GM19397 (cell line): ENCODE results near the gene CPA5.
"Not testable (repeated sequence)": the region's sequence is repeated elsewhere in the genome, so short reads cannot be mapped to it uniquely, and the experiment has no call there.

ENCODE experiments used
- ATAC-seq: cut with Tn5 transposase; IDR thresholded peaks from one replicate; pipeline ENCODE4 v1.9.1; 2021; ENCODE audit warnings: mild to moderate bottlenecking, moderate library complexity; ENCODE audit not compliant: unreplicated experiment

CPA5 gene

DNA sequence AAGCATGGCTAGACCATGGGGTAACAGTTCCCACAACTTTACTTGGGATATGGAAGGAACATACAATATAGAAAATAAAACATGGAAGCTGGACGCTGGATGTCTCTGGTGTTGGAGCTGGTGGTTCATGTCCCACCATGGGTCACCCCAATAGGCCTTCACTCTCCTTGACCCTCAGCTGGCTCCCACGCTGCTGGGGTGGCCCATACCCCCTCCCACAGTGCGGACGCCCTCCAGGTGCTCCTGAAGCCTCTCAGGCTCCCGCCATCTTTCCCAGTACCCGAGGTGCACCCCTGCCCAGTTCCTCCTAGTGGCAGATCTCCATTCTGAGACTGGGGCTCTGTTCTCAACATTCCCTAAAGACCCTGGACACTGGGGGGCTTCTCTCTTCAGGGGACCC, 29.9 kb downstream of the CPA5 start:
- no peak for ATAC-seq

DNA sequence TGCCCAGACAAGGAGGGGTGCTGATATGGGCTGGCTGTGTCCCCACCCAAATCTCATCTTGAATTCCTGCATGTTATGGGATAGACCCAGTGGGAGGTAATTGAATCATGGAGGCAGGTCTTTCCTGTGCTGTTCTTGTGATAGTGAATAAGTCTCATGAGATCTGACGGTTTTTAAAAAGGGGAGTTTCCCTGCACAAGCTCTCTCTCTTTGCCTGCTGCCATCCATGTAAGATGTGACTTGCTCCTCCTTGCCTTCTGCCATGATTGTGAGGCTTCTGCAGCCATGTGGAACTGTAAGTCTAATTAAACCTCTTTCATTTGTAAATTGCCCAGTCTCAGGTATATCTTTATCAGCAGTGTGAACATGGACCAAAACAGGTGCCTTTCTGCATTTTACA, 31.8 kb downstream of the CPA5 start:
- ATAC-seq, result not testable (repeated sequence)

DNA sequence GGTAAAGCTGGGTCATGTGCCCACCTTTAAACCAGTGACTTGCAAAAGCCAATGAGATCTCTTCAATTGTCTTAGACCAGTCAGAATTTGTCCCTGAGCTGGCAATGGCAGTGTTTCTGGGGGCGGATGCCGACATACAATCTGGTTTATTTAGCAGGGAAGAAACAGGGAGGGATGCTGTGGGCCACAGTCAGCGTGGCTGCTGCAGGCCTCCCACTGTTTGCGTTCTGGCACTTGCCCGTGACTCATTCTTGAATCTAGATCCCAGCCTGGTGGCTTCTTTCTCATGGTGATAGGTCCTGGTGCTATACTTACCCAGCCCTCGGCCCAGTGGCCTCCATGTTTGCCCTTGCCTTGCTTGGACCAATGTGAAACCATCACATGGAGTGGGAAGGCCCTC, 32.6 kb downstream of the CPA5 start:
- no peak for ATAC-seq

DNA sequence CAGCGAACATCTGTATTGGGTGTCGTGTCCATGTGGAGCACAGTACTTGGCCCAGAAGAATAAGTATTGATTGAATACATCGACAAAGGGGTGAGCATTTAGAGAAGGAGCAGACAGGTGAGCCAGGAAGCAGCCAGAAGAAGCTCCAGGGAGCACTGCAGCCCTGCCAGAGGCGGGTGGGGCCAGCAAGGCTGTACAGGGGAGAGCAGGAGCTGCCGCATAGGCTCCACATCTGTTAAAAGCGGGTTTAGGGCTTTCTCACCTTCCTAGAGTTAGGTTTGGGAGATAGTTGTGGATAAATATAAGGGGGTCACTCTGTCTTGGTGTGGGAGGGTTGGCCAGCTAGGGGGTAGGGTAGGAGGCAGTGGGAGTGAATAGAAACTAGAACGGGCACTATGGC, 34.4 kb downstream of the CPA5 start:
- ATAC-seq, result no peak

DNA sequence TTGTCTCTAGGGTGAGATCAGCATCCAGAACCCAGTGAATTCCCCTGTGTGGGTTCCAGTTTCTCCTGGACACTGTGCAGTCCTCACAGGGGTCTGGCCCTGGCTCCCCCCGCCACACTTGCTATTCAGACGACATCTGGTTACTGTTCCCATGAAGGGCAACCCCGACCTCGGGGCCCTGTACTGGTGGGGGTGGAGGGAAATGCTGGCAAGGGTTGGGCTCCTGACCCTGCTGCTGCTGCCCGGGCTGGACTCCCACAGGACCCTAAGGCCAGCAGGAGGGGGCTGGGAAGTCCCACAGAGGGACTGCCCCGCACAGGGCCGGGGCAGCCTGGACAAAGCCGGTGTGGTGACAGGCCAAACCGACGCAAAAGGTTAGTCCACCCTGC, 34.9 kb downstream of the CPA5 start:
- no peak for ATAC-seq

DNA sequence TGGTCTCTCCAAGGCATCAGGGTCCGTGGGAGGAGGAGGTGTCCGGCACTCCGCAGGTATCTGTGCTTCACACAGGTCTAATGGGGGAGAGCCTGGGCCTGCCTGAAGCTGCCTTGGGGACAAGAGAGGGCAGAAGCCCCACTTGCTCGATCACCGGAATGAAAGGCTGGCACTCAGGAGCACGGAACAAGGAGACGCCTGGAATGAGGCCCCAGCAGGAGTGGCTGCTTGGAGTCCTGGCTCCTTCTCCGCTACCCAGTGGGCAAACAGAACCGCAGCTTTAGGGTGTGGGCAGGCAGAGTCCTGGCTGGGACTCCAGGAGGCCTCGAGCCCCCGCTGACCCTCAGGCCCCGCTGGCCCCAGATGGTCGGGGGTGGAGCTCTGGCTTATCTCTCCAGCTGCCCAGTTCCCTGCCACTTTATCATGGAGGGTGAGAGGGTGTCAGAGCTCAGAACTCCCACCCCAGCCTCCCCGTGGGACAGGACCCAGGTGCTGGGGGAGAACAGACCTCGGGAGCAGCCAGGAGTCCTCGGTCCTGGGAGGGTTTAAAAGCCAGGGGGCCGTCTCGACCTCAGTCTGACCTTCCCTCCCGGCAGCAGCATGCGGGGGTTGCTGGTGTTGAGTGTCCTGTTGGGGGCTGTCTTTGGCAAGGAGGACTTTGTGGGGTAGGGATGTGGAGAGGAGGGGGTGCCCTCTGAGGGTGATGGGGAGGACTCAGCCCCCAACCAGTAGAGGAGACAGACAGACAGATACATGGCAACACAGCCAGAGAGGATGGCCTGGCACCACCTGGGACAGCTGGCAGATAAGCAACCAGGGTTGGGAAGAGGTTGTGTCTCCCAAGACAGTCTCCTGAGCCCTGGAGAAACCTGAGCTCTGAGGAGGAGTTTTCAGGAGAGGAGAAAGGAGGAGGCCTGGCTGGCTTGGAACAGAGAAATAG, 35.6 kb downstream of the CPA5 start, which contains the start of gene CPA1:
CPA1 (plus strand) TSS at position 574 of the 940 bp plus-strand sequence; CDS start at position 601, 27 bp downstream.
- ATAC-seq, result no peak

DNA sequence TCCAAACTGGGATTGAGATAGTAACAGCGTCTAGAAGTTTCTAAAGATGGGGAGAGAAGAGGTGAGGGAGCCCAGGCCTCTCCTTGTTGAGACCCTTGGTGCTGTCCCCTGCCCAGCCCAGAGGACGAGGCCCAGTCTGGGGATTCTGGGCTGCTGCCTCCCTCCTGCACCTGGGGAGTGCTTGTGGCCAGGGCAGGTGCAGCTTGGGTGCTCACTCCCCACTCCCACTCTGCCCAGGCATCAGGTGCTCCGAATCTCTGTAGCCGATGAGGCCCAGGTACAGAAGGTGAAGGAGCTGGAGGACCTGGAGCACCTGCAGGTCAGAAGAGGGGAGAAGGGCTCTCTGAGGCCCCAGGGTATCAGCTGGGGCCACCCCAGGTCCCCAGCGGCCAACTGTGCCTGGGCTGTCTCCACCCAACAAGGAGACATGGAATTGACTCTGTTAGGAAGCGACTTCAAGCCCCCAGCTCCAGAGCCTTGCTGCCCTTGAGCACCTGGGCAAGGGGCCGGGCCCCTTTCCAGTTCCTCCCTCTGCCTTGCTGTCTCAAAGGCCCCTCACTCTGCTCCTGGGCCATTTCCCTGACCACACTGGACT, 36.3 kb downstream of the CPA5 start:
- ATAC-seq, result no peak

DNA sequence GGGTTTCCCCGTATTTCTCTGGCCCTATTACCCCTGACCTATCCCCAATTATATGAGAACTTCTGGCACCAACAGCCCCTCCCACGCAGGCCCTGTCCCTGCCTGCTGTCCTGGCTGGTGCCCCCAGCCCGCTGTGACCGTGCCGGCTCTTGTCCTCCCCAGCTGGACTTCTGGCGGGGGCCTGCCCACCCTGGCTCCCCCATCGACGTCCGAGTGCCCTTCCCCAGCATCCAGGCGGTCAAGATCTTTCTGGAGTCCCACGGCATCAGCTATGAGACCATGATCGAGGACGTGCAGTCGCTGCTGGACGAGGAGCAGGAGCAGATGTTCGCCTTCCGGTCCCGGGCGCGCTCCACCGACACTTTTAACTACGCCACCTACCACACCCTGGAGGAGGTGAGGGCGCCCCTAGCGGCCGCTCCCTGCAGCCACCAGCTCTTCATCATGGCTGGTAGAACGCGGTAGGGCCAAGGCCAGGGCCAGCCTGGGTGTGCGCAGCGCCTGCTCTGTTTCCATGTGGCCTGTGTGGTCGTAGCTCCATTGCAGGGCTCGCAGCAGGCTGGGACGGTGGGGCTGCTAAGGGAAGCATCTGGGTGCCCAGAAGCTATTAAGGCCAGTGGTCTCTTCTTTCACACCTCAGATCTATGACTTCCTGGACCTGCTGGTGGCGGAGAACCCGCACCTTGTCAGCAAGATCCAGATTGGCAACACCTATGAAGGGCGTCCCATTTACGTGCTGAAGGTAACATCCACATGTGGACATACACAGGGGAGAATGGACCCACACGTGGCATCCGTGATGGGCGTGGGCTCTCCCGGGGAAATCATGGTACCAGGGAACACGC, 37.1 kb downstream of the CPA5 start:
- ATAC-seq, result no peak

DNA sequence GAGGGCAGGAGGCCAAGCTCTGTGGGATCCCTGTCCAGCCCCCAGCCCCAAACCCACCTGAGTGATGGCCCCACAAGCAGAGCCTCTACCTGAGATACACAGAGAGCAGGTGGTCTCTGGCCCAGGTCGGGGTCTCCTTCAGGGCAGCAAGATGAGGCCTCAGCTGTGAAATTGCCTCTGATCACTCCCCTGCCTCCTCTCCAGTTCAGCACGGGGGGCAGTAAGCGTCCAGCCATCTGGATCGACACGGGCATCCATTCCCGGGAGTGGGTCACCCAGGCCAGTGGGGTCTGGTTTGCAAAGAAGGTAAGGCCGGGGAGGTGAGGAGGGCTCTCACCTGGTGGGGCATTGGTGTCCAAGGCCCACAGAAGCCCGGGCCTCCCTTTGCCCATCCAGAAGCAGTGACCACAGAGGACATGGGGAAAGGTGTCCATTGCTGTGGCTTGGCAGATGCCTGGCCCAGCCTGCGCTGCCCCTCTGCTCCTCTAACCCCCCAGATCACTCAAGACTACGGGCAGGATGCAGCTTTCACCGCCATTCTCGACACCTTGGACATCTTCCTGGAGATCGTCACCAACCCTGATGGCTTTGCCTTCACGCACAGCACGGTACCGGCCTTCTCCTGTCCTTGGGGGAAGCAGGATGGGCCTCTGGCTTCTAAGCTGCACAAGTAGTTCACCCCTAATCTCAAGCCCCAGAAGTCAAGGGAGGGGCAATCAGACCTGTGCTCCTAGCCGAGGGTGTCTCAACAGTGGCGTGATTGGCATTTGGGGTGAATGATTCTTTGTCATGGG, 38.8 kb downstream of the CPA5 start:
- no peak for ATAC-seq

DNA sequence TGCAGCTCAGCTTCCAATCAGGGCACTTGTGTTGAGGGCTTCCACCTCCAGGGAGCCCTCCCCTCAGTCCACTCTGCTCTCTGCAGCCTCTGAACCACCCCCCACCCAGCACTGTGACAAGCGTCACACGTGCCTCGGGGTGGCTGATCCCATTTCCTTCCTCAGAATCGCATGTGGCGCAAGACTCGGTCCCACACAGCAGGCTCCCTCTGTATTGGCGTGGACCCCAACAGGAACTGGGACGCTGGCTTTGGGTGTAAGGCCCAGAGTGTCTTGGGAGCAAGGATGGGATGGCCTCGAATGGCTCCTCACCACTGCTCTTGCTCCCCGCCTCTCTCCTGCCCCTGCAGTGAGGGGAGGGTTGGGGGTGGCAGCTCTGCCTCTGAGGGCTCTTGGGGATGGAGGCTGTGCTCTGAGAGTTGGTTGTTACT, 39.8 kb downstream of the CPA5 start:
- ATAC-seq, result no peak

DNA sequence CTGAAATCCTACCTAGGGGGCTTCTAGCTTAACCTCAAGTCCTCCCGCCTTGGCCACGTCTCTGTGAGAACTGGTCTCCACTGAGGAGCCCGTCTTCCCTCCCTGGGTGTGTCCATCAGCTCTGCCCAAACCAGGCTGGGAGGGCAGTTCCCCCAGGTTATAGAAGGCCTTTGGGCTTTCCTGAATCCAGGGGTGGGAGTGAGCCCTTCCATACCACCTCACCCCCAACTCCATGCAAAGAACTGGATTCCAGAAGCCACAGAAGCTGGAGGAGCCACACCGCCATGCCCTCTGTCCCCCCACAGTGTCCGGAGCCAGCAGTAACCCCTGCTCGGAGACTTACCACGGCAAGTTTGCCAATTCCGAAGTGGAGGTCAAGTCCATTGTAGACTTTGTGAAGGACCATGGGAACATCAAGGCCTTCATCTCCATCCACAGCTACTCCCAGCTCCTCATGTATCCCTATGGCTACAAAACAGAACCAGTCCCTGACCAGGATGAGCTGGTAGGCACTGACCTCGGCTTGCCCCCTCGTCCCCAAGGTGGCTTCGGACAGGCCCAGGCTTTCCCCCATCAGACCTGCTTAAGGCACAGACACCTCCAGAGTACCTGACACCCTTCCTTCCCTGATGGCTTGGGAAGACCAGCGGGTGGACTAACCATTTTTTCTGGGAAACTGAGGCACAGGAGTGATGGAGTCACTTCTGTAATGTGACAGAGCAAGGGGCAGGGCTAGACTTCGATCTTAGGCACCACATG, 40.4 kb downstream of the CPA5 start:
- no peak for ATAC-seq

DNA sequence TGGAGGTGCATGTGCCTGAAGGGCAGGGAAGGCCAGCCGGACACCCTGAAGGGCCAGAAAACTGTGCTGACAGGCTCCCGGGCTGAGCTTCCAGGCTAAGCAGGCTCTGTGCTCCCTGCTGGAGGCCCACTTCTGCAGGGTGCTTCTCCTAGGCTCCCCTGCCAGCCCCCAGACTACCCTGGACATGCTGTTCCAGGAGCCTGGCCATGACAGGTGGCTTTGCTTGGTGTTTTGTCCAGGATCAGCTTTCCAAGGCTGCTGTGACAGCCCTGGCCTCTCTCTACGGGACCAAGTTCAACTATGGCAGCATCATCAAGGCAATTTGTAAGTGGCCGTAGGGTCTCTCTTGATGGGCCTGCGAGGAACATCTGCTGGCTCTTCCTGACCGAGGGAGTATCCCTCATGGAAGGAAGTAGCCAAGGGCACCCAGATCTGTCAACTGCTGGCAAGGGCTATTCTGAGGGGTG, 41.0 kb downstream of the CPA5 start:
- ATAC-seq, result no peak

DNA sequence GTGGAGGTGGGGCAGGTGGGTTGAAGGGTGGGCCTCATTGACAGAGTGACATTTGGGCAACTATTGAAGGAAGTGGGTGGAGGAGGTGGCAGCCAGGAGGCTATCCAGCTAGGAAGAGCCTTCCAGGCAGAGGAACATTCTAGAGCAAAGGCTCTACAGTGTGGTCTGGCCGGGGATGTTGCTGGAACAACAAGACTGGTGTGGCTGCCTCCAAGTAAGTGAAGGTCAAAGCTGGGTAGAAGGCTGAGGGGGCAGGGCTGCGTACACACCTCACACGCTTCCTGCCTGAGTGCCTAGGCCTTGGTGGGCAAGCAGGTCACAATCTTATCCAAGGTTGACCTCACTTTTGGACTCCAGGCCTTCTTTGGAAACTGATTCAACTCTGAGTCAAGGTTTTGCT, 42.3 kb downstream of the CPA5 start:
- ATAC-seq, result no peak

DNA sequence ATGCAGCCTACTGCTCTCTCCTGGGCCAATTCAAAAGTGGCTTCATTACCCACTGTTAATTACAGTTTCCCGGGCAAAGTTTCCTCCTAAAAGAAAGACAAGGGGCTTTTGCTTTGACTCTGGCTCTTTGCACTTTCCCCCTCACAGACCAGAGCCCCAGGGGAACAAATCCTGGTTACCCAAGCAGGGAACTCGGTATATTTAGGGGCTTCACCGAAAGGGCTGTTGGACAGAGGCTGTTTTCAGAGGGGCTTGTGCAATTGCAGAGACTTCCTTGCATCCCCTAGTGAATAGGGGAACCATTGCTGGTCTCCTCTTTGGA, 42.7 kb downstream of the CPA5 start:
- ATAC-seq, result no peak

DNA sequence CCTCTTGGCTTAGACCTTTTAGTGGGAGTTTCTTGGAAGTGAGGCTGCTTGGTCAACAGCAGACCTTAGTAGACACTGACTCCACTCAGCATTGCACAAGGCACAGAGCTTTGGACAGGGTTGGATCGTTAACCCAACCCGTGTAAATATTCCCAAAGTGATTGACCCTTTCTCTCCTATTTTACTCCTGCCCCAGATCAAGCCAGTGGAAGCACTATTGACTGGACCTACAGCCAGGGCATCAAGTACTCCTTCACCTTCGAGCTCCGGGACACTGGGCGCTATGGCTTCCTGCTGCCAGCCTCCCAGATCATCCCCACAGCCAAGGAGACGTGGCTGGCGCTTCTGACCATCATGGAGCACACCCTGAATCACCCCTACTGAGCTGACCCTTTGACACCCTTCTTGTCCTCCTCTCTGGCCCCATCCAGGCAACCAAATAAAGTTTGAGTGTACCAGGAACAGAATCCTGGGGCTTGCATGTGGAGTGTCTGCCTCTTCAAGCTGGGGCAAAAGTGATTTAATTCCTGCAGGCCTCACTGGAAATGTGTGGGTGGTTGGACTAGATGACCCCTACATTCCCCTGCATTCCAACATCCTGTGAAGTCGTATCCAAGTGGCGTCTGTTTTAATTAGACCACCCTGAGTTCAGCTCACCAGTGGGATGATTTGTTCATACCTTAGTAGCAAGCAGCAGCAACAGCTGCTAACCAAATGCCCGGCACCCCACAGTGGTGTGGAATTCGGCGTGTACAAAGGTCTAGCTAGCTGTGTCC, 43.2 kb downstream of the CPA5 start:
- no peak for ATAC-seq

DNA sequence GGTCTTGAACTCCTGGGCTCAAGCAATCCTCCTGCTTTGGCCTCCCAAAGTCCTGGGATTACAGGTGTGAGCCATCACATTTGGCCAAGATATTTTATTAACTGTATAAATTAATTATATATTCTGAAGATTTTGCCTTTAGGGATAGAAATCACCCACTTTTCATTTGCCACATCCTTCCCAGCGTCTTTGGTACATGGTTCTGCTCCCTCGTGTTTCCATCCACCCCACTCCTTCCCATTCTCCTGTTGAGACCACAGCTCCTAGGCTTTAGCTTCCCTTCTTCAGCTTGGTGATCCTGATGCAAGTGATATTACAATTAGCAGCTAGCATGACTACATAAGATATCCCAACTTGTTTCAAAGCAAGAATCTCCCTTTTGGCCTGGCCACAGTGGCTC, 44.1 kb downstream of the CPA5 start:
- no peak for ATAC-seq

DNA sequence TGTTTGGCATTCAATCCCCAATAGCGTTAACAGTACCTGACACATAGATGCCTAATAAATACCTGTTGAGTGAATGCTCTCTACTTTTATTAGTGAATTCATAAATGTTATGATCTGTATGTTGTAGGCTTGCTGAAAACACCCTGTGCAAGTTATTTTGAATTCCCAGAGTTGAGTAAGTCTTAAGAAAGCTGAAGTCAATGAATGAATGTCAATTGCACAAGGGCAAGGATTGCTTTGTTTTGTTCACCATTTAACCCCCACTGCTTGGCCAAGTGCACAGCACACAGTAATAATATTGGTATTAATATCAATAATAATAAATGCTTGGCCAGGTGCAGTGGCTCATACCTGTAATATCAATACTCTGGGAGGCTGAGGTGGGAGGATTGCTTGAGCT, 45.9 kb downstream of the CPA5 start:
- no peak for ATAC-seq

DNA sequence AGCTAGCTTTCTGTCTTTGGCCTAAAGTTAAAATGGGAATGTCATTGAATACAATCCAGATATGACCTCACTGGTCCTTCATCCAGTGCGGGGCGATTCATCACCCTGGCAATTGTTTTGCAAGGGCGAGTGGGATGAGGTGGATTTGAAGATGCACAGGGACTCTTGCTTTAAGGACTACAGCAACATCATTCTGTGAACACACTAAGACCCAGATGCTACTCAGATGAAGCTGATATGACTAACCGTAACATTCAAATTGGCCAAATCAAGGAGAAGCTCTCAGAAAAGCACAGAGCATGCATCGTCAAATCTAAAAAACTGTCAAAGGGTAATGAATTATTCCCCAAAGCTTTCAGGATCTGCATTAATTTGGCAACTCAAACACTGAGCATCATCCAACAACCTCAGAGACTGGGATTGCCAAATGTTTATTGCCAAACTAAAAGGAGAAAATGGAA, 48.5 kb downstream of the CPA5 start:
- ATAC-seq, result no peak

DNA sequence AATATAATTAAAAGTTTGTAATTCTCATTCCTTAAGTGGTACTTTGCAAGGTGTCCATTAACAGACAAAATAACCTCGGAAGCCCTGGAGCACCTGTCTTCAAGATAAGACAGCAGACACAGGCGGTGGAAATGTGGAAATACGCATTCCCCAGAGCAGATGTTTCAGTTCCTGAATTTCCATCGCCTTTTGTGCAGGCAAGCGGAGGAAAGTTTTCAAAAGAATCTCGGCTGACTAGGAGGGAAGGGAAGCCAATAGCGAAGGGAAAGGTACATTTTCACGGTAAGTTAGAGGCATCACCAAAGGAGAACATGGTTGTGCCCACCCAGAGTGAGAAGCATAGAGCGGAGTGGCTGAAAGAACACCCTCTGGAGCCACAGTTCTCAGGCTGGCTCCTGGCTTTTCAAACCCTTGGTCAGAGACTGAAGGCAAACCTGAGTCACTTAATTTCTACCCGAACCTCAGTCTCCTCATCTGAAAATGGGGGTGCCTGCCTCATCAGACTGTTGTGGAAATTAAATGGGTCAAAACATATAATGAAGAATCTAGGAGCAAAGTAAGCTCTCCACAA, 49.3 kb downstream of the CPA5 start:
- no peak for ATAC-seq
